Esophagus mucosa (tissue), 1 donor: Measurements from ENCODE around the gene SLC27A2. TPM values are rescaled to one million over a fixed set of nuclear protein-coding genes. Genes with fewer than 3 reads are reported as not detected.
A peak's percentile ranks its signal among the peaks of the same experiment; 100 is the strongest.

Experiments used
- ATAC-seq: fragments of 200-7000 bp; cut with Tn5 transposase; one replicate; pipeline ENCODE4 v1.9.1; 2020
- total RNA-seq: library from RNA; stranded (reverse); gene quantifications from one replicate; pipeline ENCODE4 v1.2.4, GENCODE V29; 2023
- donor health status: DM: yes; HTN: yes; CAD: no.

Gene SLC27A2
- total RNA-seq, 1 donor from 2014 or later = 0.92 TPM

DNA sequence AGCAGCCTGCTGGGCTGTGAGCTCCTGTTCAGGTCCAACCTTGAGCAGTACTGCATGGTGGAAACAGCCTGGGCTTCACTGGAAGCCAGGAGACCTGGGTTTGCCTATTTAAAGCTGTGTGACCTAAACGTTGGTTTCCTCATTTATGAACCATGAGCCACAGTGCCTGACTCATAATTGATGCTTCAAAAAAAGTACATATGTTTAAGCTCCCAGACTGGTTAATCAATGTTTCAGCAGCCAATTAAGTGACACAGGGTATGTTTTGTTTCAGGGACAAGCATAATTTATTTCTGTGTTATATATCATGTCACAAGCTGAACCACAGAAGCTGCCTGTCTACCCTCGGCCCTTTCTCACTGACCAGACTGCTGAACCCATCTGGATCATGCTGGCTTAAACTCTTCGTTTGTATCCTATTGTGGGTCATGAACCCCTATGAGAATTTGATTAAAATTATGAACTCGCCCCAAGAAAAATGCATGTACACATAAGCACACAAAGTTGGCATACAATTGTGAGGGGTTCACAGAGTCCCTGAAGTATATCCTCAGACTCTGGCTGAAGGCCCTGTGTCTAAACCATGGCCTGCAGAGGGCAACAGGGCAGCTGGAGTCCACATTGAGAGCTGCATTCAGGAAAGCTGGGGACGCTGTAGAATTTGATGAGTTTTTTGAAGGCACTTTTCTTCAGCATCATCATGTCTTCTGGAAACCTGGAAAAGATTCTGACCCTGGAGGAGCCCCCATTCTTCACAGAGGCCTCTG lies 59.9 kb downstream of the SLC27A2 start:
- ATAC-seq = peak; percentile 80

DNA sequence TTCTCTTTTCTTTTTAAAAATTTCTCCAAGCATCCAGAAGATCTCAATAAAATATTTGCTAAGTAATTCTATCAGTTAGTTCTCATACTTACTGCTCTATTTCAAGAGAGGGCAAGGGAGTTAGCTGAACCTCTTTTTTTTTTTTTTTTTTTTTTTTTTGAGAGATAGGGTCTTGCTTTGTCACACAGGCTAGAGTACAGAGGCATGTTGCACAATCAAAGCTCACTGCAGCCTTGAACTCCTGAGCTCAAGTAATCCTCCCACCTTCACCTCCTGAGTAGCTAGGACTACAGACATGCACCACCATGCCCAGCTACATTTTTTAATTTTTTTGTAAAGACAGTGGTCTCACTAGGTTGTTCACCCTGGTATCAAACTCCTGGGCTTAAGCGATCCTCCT lies 62.2 kb downstream of the SLC27A2 start:
- ATAC-seq = no peak

DNA sequence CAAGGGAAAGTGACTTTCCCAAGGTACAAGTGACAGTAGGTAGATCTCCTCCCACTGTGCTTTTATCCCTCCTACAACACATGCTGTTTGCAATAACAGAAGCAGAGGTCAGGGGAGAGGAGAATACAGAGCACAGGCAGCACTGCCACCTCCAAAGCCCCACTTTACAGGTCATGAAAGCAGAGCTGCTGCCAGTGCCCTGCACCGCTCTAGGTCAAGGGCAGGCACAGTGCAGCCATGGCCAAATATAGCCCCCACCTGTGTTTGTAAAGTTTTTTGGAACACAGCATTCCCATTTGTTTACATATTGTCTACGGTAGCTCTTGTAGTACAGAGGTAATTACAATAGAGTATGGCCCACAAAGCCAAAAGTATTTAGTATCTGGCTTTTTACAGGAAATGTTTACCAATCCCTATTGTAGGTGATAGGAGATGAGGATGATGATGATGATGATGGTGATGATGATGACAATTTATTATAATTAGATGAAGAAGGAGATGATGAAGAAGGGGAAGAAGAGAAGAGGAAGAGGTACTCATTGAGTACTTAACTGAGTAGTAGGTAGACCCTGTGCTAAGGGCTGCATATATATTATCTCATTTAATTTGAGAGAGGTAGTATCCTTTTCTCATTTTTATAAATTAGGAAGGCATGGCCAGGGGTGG lies 63.1 kb downstream of the SLC27A2 start:
- ATAC-seq = no peak

DNA sequence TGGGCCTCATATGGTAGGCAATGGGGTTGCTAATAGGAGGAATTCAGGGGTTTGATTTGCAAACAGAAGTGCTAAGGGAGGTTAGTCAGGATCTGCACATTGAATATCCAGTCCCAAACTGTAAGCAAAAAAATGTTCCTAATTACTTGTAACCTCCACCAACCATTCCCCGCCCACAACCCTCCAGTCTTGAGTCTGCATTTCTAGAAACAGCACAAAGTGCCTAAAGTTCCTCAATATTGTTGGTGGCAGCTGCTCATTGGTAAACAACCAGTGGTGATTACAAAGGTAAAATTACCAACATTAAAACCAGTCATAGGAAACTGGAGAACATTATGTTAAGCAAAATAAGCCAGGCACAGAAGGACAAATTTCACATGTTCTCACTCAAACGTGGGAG lies 64.6 kb downstream of the SLC27A2 start:
- no peak for ATAC-seq

- peak; percentile 89 for ATAC-seq
These were observed 66.0 kb downstream of the SLC27A2 start for GRCh38 chr15:50247819-50248655.

DNA sequence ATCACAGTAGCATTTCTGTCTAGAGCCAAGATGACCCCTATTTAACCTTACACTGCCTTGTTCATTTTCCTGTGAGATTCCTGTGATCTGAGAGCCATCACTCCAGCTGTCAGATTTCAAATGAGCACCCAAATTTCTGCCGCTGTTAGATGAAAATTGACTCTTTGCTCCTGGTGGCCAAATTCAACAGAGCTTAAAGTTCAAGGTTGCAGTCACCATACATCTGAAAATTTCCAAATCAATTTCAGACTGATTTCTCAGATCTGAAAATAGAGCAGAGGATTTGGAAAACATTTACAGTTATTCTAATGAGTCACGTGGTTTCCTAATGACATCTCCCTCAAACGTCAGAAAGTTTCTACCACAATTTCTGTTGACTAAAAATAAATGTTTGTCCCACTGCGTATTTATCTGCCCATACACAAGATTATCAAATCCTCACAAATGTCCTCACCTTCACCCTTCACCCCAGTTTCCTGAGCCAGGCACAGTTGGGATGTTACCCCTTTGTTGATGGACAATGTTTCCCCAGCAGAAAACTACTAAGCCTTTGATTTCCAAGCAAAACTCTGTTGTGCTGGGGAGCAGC lies 67.1 kb downstream of the SLC27A2 start:
- ATAC-seq = no peak

DNA sequence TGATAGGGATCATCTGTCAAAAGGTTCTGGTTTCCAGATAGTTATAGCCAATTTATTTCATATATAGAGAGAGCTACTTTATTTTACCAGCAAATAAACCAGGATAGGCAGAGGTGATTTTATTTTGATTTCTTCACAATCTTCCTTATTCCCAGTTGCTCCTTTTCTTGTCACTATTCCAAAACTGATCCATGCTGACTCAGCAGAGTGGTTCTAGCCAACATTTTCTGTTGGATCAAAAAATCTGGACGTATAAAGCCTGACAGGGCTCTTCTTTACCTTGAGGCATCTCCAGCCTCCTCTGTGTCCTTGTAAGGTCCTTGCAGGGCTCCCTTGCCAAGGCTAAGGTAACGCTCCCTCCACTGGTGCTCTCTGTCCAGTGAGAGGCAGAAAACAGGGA lies 67.7 kb downstream of the SLC27A2 start:
- no peak for ATAC-seq

DNA sequence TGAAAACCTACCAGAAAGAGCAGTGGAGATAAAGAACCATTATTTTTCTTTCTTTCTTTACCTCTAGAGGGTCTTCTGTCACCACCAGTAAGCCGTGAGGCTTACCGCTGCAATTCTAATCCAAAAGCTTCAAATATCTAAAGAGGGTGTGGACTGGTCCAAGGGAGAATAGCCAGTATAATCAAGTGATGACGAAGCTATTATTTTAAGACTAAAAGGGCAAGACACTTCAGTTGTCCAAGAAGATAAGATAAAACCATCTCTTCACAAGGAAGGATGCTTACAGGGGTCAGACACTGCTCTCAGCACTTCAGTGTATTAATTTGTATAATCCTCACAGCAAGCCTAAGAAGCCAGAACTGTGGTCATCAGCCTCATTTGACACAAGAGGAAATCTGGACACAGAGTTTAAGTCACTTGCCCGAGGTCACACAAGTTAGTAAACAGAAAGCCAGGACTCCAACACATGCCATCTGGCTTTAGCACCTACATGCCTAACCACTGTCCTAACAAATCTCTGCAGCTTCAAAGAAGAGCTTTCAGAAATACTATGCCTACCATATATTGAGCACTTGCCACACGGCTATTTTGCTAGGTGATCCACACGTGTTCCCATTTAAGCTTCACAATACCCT lies 68.9 kb downstream of the SLC27A2 start:
- ATAC-seq = no peak

- ATAC-seq = no peak
These were observed 69.7 kb downstream of the SLC27A2 start for GRCh38 chr15:50251638-50252182.

GRCh38 chr15:50252556-50252955 lies 70.6 kb downstream of the SLC27A2 start:
- no peak for ATAC-seq

DNA sequence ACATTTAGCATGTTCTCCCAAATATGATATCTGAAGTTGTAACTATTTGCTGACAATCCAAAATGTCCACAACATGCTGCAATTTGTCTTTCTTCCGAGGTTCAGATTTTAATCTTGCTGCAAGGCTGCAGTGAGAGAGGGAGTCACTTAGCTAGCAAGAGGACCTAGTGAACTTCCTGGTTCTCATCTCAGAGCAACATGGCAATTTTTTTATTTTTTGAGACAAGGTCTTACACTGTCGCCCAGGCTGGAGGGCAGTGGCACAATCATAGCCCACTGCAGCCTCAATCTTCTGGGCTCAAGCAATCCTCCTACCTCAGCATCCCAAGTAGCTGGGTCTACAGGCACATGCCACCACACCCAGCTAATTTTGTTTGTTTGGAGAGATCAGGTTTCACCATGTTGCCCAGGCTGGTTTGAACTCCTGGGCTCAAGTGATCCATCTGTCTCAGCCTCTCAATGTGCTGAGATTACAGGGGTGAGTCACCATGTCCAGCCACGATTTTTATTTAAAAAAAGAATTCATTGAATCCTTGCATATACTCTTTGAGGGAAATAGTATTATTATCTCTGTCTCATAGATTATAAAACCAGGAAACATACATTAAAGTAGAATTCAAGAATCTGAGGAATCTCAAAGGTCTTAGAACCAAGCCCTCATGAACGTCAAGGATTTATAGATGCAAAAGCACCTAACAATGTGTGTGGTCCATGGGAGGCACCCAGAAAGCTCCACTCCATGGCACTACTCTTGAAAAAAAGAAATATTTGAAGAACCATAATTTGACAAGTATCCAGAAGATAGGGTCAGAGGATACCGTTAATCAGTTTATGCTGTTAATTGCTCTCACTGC lies 74.4 kb downstream of the SLC27A2 start:
- ATAC-seq = peak; percentile 40

- peak; percentile 41 for ATAC-seq
These were observed 75.3 kb downstream of the SLC27A2 start for GRCh38 chr15:50257332-50257731.

GRCh38 chr15:50257924-50258323 lies 75.9 kb downstream of the SLC27A2 start:
- no peak for ATAC-seq

DNA sequence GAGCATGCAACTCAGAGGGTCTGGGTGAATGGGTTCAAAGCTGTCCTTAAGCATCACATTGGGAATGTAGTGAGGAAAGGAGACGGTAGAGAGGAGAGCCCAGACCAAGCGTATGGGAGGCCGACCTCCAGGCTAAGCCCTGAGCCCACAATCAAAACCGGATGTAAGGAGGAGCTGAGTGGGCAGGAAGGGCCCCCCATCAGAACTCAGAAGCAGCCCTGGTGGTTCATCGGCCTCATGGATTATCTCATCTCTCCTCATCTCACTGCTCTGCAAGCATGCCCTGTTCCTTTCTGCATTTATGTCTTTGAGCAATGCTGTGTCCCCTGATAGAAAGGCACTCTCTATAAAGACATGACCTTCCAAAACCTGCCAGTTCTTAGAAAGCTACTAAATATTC lies 77.3 kb downstream of the SLC27A2 start:
- no peak for ATAC-seq

- no peak for ATAC-seq
These were observed 79.0 kb downstream of the SLC27A2 start for GRCh38 chr15:50260969-50261496.

- no peak for ATAC-seq
These were observed 80.0 kb downstream of the SLC27A2 start for GRCh38 chr15:50261981-50262380.

- ATAC-seq = no peak
These were observed 80.5 kb downstream of the SLC27A2 start for GRCh38 chr15:50262533-50262932.

DNA sequence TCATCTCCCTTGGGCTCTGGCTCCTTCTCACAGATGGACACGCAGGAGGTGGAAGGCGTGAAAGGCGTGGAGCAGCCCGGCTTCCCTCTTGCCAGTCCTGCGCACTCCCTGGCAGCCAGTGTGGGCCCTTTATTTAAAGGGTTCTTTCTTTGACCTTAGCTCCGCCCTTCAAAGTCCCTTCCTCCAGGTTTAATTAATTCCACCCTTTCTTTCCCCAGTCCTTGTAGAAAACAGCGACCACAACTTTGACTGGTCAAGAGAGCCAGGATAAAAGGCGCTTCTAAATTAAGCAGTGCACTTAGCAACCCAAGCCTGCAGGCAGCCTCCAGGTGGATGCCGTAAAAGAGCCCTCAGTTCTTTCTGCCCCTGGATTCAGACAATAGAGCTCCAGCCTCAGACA lies 83.6 kb downstream of the SLC27A2 start, which contains the start of gene HDC:
Gene HDC (minus strand): TSS at position 107 of the 400 bp plus-strand sequence. CDS start 103 bp downstream, at position 4.
- ATAC-seq = no peak

DNA sequence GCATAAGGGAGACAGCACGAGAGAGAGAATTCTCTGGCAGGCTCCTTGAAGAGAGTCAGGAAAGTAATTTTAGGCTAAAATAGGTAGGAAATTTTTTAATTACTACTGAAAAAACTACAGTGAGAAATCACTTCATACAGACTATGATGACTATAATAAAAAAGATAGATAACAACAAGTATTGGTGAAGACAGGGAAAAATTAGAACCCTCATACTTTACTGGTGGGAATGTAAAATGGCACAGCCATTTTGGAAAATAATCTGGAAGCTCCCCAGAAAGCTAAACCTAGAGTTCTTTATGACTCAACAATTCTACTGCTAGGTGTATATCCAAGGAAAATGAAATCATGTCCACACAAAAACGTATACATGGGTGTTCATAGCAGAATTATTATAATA lies 85.6 kb downstream of the SLC27A2 start:
- ATAC-seq = no peak

DNA sequence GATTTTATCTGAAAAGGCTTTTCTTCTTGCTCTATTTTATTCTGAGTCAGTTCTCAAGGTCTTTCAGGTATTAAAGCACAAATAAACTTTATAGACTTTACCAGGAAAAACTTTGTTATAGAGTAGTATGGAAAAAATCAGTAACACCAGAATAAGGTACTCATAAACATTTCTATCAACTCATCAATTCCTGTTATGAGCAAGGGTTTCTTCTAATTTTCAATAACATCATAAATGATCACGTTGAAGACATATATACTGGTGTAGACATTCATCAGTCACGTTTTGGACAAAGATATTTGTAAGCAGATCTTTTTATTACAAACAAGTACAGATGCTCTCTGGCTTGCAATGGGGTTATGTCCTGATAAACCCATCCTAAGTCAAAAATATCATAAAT lies 93.1 kb downstream of the SLC27A2 start:
- no peak for ATAC-seq

- no peak for ATAC-seq
These were observed 93.9 kb downstream of the SLC27A2 start for GRCh38 chr15:50275908-50276307.
